ENCODE results near the gene MAP3K19. TPM values are rescaled to one million over a fixed set of nuclear protein-coding genes. Genes with fewer than 3 reads are reported as not detected.
"Not testable (repeated sequence)": the region's sequence is repeated elsewhere in the genome, so short reads cannot be mapped to it uniquely, and the experiment has no call there.

The MAP3K19 gene
- total and polyA plus RNA-seq, 2 experiments from 2014 or later = not detected

GRCh38 chr2:134982603-134983002, 64.6 kb downstream of the MAP3K19 start:
- Histone ChIP-seq H3K36me3 (replicated peaks; ENCODE audit: insufficient read depth, low read depth) (no peaks in the 10 kb centered on the region), H3K9me2 (replicated peaks; ENCODE audit: insufficient read depth) (no peaks in the 10 kb centered on the region), H3K27me3 (peaks cover 12% of the 10 kb centered on the region), H3K4me2 (no peak overlapping the region), H3K27ac (no peak overlapping the region), H3K4me1 (ENCODE audit: insufficient read depth) (no peaks in the 10 kb centered on the region), H3K4me3 (no peak overlapping the region), H3K9me3 (ENCODE audit: low read depth) (no peaks in the 10 kb centered on the region), H4K20me1 (ENCODE audit: insufficient read depth, poor library complexity, severe bottlenecking) (no peaks in the 10 kb centered on the region), H2AFZ (no peak overlapping the region), H3K79me2 (no peaks in the 10 kb centered on the region)
- no peak for DNase-seq (ENCODE audit: low spot score)
- WGBS (ENCODE audit: low lambda C conversion rate, missing lambda C conversion rate) = 94% methylated on average over 1 of the region's 1 CpG
- TF ChIP-seq CTCF (IDR thresholded peaks at IDR 0.05; ENCODE audit: poor library complexity) (no peak), EZH2 (IDR thresholded peaks at IDR 0.05; ENCODE audit: borderline replicate concordance) (no peak), EZH2phosphoT487 (IDR thresholded peaks at IDR 0.05; ENCODE audit: low read depth, severe bottlenecking, unreplicated experiment) (no peak)

GRCh38 chr2:134980639-134981038, 66.6 kb downstream of the MAP3K19 start:
- Histone ChIP-seq H3K36me3 (replicated peaks; ENCODE audit: insufficient read depth, low read depth) (no peaks in the 10 kb centered on the region), H3K9me3 (ENCODE audit: low read depth) (no peaks in the 10 kb centered on the region), H3K9me2 (replicated peaks; ENCODE audit: insufficient read depth) (no peaks in the 10 kb centered on the region), H3K4me1 (ENCODE audit: insufficient read depth) (no peaks in the 10 kb centered on the region), H4K20me1 (ENCODE audit: insufficient read depth, poor library complexity, severe bottlenecking) (no peaks in the 10 kb centered on the region), H2AFZ (no peak overlapping the region), H3K27me3 (no peaks in the 10 kb centered on the region), H3K79me2 (no peaks in the 10 kb centered on the region), H3K4me3 (no peak overlapping the region), H3K27ac (no peak overlapping the region), H3K4me2 (no peak overlapping the region)
- WGBS (ENCODE audit: low lambda C conversion rate, missing lambda C conversion rate) = 98% methylated on average over 7 of the region's 7 CpGs
- TF ChIP-seq EZH2 (IDR thresholded peaks at IDR 0.05; ENCODE audit: borderline replicate concordance) (no peak), CTCF (IDR thresholded peaks at IDR 0.05; ENCODE audit: poor library complexity) (no peak), EZH2phosphoT487 (IDR thresholded peaks at IDR 0.05; ENCODE audit: low read depth, severe bottlenecking, unreplicated experiment) (no peak)
- no peak for DNase-seq (ENCODE audit: low spot score)

- Histone ChIP-seq H3K4me1 (ENCODE audit: insufficient read depth) (no peaks in the 10 kb centered on the region), H3K79me2 (no peaks in the 10 kb centered on the region), H3K9me3 (ENCODE audit: low read depth) (no peaks in the 10 kb centered on the region), H3K27me3 (no peaks in the 10 kb centered on the region), H3K9me2 (replicated peaks; ENCODE audit: insufficient read depth) (no peaks in the 10 kb centered on the region), H3K36me3 (replicated peaks; ENCODE audit: insufficient read depth, low read depth) (no peaks in the 10 kb centered on the region), H2AFZ (no peak overlapping the region), H3K4me2 (no peak overlapping the region), H4K20me1 (ENCODE audit: insufficient read depth, poor library complexity, severe bottlenecking) (no peaks in the 10 kb centered on the region), H3K4me3 (no peak overlapping the region), H3K27ac (no peak overlapping the region)
- WGBS (ENCODE audit: low lambda C conversion rate, missing lambda C conversion rate) = 72% methylated on average over 4 of the region's 4 CpGs
- DNase-seq (ENCODE audit: low spot score) = no peak
- no peak for TF ChIP-seq CTCF (IDR thresholded peaks at IDR 0.05; ENCODE audit: poor library complexity)
- TF ChIP-seq EZH2 (IDR thresholded peaks at IDR 0.05; ENCODE audit: borderline replicate concordance) = no peak
- no peak for TF ChIP-seq EZH2phosphoT487 (IDR thresholded peaks at IDR 0.05; ENCODE audit: low read depth, severe bottlenecking, unreplicated experiment)
Observed at GRCh38 chr2:134979221-134979620, 68.0 kb downstream of the MAP3K19 start.

- not testable (repeated sequence) for H3K27ac ChIP-seq; DNase-seq (ENCODE audit: low spot score); H3K4me1 ChIP-seq (ENCODE audit: insufficient read depth); H3K4me3 ChIP-seq; H3K27me3 ChIP-seq; H3K9me3 ChIP-seq (ENCODE audit: low read depth); H3K79me2 ChIP-seq; H4K20me1 ChIP-seq (ENCODE audit: insufficient read depth, poor library complexity, severe bottlenecking); H3K36me3 ChIP-seq (replicated peaks; ENCODE audit: insufficient read depth, low read depth); H2AFZ ChIP-seq; H3K4me2 ChIP-seq; H3K9me2 ChIP-seq (replicated peaks; ENCODE audit: insufficient read depth)
- whole genome bisulfite sequencing (ENCODE audit: low lambda C conversion rate, missing lambda C conversion rate) = 84% methylated on average over 4 of the region's 5 CpGs
Observed at GRCh38 chr2:134977104-134977503, 70.1 kb downstream of the MAP3K19 start.

Measured in hepatocyte (in vitro differentiated cells).